DND-41 (cell line): ENCODE measurements around the gene SGTA.
"Not testable (repeated sequence)": the region's sequence is repeated elsewhere in the genome, so short reads cannot be mapped to it uniquely, and the experiment has no call there.

Experiments
- ATAC-seq: fragments of 200-7000 bp; cut with Tn5 transposase; 3 replicates; pipeline ENCODE4 v1.9.1; 2021; ENCODE audit warnings: low read depth; ENCODE audit not compliant: insufficient read depth
- DNase-seq: peaks from one replicate; pipeline ENCODE4 v3.0.0-alpha.2; 2020
- H2AFZ ChIP-seq: 2 replicates; pipeline ENCODE4 v1.6.0; 2012; ENCODE audit warnings: low read depth, low read length
- H3K27ac ChIP-seq: 2 replicates; pipeline ENCODE4 v1.5.1; 2012; ENCODE audit warnings: low read length, inconsistent platforms
- H3K27me3 ChIP-seq: fragments of 200-600 bp; sonication (generic); 2 replicates; pipeline ENCODE4 v1.6.0; 2012; ENCODE audit warnings: low read length, mild to moderate bottlenecking, inconsistent platforms; ENCODE audit not compliant: insufficient read depth, poor library complexity
- H3K36me3 ChIP-seq: 2 replicates; pipeline ENCODE4 v1.5.1; 2012; ENCODE audit warnings: low read length, inconsistent platforms; ENCODE audit not compliant: insufficient read depth
- H3K4me1 ChIP-seq: 2 replicates; pipeline ENCODE4 v1.5.1; 2012; ENCODE audit warnings: mild to moderate bottlenecking, low read length; ENCODE audit not compliant: insufficient read depth
- H3K4me2 ChIP-seq: 2 replicates; pipeline ENCODE4 v1.6.0; 2012; ENCODE audit warnings: mild to moderate bottlenecking, moderate library complexity, low read length, inconsistent platforms; ENCODE audit not compliant: insufficient read depth
- H3K4me3 ChIP-seq, 2 experiments: fragments of 200-600 bp in 1 of 2; shearing (Covaris generic) in 1 of 2; 2 replicates each; pipeline ENCODE4 v1.5.1; 2012 to 2016; ENCODE audit warnings: inconsistent platforms in 2 of 2, low read length in 2 of 2, mild to moderate bottlenecking in 2 of 2, low read depth in 1 of 2, moderate library complexity in 1 of 2
- H3K79me2 ChIP-seq: 2 replicates; pipeline ENCODE4 v1.6.0; 2012; ENCODE audit warnings: low read length, inconsistent platforms; ENCODE audit not compliant: insufficient read depth
- H3K9ac ChIP-seq: 2 replicates; pipeline ENCODE4 v1.6.0; 2012; ENCODE audit warnings: low read depth, mild to moderate bottlenecking, inconsistent platforms, low read length, moderate library complexity
- H3K9me3 ChIP-seq: 2 replicates; pipeline ENCODE4 v1.5.1; 2012; ENCODE audit warnings: low read length, moderate library complexity, mild to moderate bottlenecking, inconsistent platforms; ENCODE audit not compliant: insufficient read depth, severe bottlenecking
- H4K20me1 ChIP-seq: 2 replicates; pipeline ENCODE4 v1.6.0; 2012; ENCODE audit warnings: low read length; ENCODE audit not compliant: insufficient read depth
- CTCF ChIP-seq: IDR thresholded peaks from 2 replicates; pipeline ENCODE4 v1.5.1; 2012; ENCODE audit warnings: borderline replicate concordance, low read length, moderate library complexity, mild to moderate bottlenecking; ENCODE audit not compliant: poor library complexity, severe bottlenecking; ENCODE audit errors: extremely low read depth
- EZH2 ChIP-seq: IDR thresholded peaks from 3 replicates; pipeline ENCODE4 v1.6.1; 2012; ENCODE audit warnings: borderline replicate concordance, low read depth, mild to moderate bottlenecking, moderate library complexity, low read length, inconsistent platforms; ENCODE audit not compliant: severe bottlenecking

Gene SGTA

GRCh38 chr19:2820112-2820702, 37.1 kb upstream of the SGTA start:
- peaks cover 19% of the 10 kb centered on the region for H3K4me1 ChIP-seq
- H3K4me3 ChIP-seq = peak overlapping the region; percentile 68 to 70; a peak in 3 of 4 replicates
- no peaks in the 10 kb centered on the region for H4K20me1 ChIP-seq
- TF ChIP-seq CTCF = no peak
- DNase-seq = peak; percentile 43
- H3K36me3 ChIP-seq = peaks cover 10% of the 10 kb centered on the region
- peak overlapping the region; percentile 77 for H3K9ac ChIP-seq
- H2AFZ ChIP-seq = peak overlapping the region; percentile 61
- no peaks in the 10 kb centered on the region for H3K9me3 ChIP-seq
- ATAC-seq = peak; percentile 35
- H3K27ac ChIP-seq = peak overlapping the region; percentile 54
- peak overlapping the region; percentile 76 for H3K4me2 ChIP-seq
- H3K27me3 ChIP-seq = no peaks in the 10 kb centered on the region
- peaks cover 6% of the 10 kb centered on the region for H3K79me2 ChIP-seq

- TF ChIP-seq EZH2 = no peak
- peak; percentile 95 for TF ChIP-seq CTCF
- Histone ChIP-seq H3K27me3 (no peaks in the 10 kb centered on the region), H3K79me2 (peaks cover 6% of the 10 kb centered on the region), H3K27ac (peak within 1 kb of the TSS; percentile 54), H3K36me3 (peaks cover 11% of the 10 kb centered on the region), H3K4me1 (peaks cover 19% of the 10 kb centered on the region), H3K4me2 (peak within 1 kb of the TSS; percentile 76), H2AFZ (peak within 1 kb of the TSS; percentile 79), H3K9me3 (no peaks in the 10 kb centered on the region), H4K20me1 (no peaks in the 10 kb centered on the region), H3K4me3 (peak within 1 kb of the TSS; percentile 68 to 70; a peak in 3 of 4 replicates), H3K9ac (peak within 1 kb of the TSS; percentile 77)
- DNase-seq = peak; percentile 97
- peak; percentile 96 for ATAC-seq
Observed at GRCh38 chr19:2819540-2820111, 36.6 kb upstream of the SGTA start, which contains the start of gene ZNF554. Gene ZNF554, plus strand, starts transcription at chr19:2819868. Its CDS starts 204 bp downstream, at chr19:2820072.

- H3K27ac ChIP-seq, H4K20me1 ChIP-seq, DNase-seq, H3K4me3 ChIP-seq, H3K4me2 ChIP-seq, H2AFZ ChIP-seq, ATAC-seq, H3K79me2 ChIP-seq, H3K9me3 ChIP-seq, H3K9ac ChIP-seq, H3K27me3 ChIP-seq: not testable (repeated sequence)
- H3K4me1 ChIP-seq = peaks cover 19% of the 10 kb centered on the region
- H3K36me3 ChIP-seq = peaks cover 23% of the 10 kb centered on the region
Observed at GRCh38 chr19:2817237-2817829, 34.3 kb upstream of the SGTA start.

- peaks cover 6% of the 10 kb centered on the region for H3K79me2 ChIP-seq
- no peak overlapping the region for H2AFZ ChIP-seq
- TF ChIP-seq EZH2 = no peak
- TF ChIP-seq CTCF = no peak
Observed at GRCh38 chr19:2816641-2817040, 33.6 kb upstream of the SGTA start.

More at GRCh38 chr19:2816641-2817040, 33.6 kb upstream of the SGTA start:
- Histone ChIP-seq H3K4me2 (no peak overlapping the region), H3K4me1 (peaks cover 19% of the 10 kb centered on the region), H3K9ac (no peak overlapping the region), H3K27ac (no peak overlapping the region), H3K4me3 (no peak overlapping the region), H3K36me3 (peaks cover 30% of the 10 kb centered on the region), H4K20me1 (no peaks in the 10 kb centered on the region), H3K9me3 (no peaks in the 10 kb centered on the region), H3K27me3 (no peaks in the 10 kb centered on the region)
- DNase-seq (no peak), ATAC-seq (no peak)
